HG02571 (cell line): ENCODE measurements around the gene GRHL1.

Source experiments
- ATAC-seq: cut with Tn5 transposase; IDR thresholded peaks from one replicate; pipeline ENCODE4 v1.9.1; 2021; ENCODE audit warnings: mild to moderate bottlenecking, moderate library complexity; ENCODE audit not compliant: unreplicated experiment

GRHL1 gene

GRCh38 chr2:9971105-9971818 is 19.8 kb downstream of the GRHL1 start:
- no peak for ATAC-seq

- no peak for ATAC-seq
Measured at GRCh38 chr2:9971890-9972289, 20.4 kb downstream of the GRHL1 start.

- ATAC-seq: no peak
Measured at GRCh38 chr2:9972621-9973479, 21.4 kb downstream of the GRHL1 start.

GRCh38 chr2:9973690-9974089 is 22.2 kb downstream of the GRHL1 start:
- ATAC-seq: no peak

- no peak for ATAC-seq
Measured at GRCh38 chr2:9974343-9974742, 22.9 kb downstream of the GRHL1 start.

GRCh38 chr2:9975328-9975727 is 23.8 kb downstream of the GRHL1 start:
- no peak for ATAC-seq

GRCh38 chr2:9975805-9976447 is 24.4 kb downstream of the GRHL1 start:
- ATAC-seq: no peak

GRCh38 chr2:9979977-9980376 is 28.5 kb downstream of the GRHL1 start:
- ATAC-seq: no peak

GRCh38 chr2:9980520-9980919 is 29.0 kb downstream of the GRHL1 start:
- no peak for ATAC-seq

- ATAC-seq: no peak
Measured at GRCh38 chr2:9981655-9982054, 30.2 kb downstream of the GRHL1 start.

- ATAC-seq: no peak
Measured at GRCh38 chr2:9982248-9982647, 30.8 kb downstream of the GRHL1 start.

GRCh38 chr2:9982891-9983290 is 31.4 kb downstream of the GRHL1 start:
- no peak for ATAC-seq

- no peak for ATAC-seq
Measured at GRCh38 chr2:9983401-9984216, 32.1 kb downstream of the GRHL1 start.

GRCh38 chr2:9984217-9984739 is 32.8 kb downstream of the GRHL1 start:
- ATAC-seq: no peak

- no peak for ATAC-seq
Measured at GRCh38 chr2:9984871-9985480, 33.5 kb downstream of the GRHL1 start.

GRCh38 chr2:9985531-9986328 is 34.2 kb downstream of the GRHL1 start:
- ATAC-seq: no peak

GRCh38 chr2:9988320-9988719 is 36.8 kb downstream of the GRHL1 start:
- no peak for ATAC-seq

- no peak for ATAC-seq
Measured at GRCh38 chr2:9990736-9991135, 39.2 kb downstream of the GRHL1 start.

GRCh38 chr2:9991221-9991620 is 39.7 kb downstream of the GRHL1 start:
- no peak for ATAC-seq
